ENCODE results near the gene TMEM263.

GRCh38 chr12:106908561-106908960 lies 47.1 kb upstream of the TMEM263 start:
- TF ChIP-seq CTCF (IDR thresholded peaks at IDR 0.05) (no peak), POLR2A (IDR thresholded peaks at IDR 0.05) (no peak)

All from right lobe of liver (tissue), 4 donors.